HG02571 (cell line): ENCODE data around the gene CRIP1.

Experiments used
- ATAC-seq: cut with Tn5 transposase; IDR thresholded peaks from one replicate; pipeline ENCODE4 v1.9.1; 2021; ENCODE audit warnings: mild to moderate bottlenecking, moderate library complexity; ENCODE audit not compliant: unreplicated experiment

The CRIP1 gene

DNA sequence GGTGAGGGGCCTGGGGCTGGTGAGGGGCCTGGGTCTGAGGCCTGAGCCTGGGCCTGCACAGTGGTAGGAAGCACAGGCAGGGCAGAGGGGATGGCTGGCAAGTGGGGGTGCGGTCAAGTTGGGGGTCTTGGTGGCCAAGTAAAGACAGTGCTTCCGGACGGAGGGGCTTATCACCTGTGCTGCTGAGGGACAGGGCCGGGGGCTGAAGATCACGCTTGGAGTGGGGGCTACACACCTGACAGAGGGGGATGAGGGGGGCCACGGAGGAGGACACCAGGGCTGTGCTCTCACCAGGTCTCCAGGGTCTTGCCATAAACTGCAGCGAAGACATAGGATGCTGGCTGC, 16.6 kb downstream of the CRIP1 start:
- ATAC-seq: no peak

DNA sequence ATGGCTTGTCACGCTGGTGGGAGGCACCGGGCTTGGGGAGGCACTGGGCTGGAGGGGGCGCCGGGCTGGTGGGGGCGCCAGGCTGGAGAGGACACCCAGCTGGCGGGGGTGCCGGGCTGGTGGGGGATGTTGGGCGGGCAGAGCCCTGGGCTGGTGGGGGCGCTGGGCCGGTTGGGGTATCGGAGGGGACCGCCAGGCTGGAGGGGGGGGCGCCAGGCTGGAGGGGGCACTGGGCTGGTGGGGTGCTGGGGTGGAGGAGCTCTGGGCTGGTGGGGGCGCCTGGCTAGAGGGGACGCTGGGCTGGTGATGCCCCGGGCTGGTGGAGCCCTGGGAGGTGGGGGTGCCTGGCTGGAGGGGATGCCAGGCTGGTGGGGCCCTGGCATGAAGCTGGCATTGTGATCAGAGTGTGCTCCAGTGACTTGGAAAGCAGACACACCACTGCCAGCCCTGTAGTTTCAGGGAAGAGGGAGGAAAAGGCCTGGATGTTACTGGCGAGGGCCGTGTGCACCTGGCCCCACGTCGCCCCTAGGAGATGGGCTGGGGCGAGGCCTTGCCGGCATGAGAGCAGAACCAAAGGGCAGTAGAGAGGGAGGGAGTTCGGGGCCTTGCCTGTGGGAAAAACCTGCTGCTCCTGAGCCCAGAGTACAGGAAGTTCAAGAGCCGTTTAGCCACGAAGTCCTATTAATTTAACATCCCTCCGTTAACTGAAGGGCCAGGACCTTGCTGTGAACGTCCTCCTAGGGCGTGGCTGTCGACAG, 17.4 kb downstream of the CRIP1 start:
- no peak for ATAC-seq

DNA sequence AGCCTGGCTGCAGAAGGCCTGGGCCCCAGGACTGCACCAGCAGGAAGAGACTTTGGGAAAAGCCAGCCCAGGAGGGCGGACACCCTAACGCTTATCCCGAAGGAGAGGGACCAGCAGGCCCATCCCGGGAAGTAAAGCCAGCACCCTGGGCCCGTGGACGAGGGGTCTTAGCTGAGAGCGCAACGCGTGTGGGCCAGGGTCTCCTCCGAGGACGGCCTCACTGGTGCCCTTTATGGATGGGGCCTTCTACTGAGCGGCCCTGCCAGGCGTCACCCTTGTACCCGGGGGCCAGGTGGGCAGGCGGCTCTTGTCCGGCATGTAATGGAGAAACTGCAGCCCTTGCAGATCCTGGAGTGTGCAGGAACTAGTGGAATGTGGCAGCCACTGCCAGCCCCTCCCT, 18.4 kb downstream of the CRIP1 start:
- no peak for ATAC-seq

DNA sequence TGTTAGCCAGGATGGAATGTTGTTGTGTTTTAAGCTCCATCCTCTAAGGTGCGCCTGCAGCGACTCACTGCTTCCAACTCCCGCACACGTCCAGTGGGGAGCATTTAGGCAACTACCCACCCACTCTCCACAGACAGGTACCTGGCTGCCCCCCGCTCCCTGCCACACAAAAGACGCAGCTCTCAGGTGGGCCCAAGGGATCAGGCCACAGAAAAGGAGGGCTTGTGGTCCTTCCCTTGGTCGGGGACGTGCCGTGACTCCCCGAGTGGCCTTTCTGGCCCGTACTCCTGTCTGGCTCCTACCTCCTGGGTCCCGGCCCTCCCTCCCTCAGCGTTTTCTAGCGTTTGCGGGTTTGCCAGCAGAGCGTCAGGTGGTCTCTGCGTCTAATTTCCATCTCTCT, 20.6 kb downstream of the CRIP1 start:
- no peak for ATAC-seq

DNA sequence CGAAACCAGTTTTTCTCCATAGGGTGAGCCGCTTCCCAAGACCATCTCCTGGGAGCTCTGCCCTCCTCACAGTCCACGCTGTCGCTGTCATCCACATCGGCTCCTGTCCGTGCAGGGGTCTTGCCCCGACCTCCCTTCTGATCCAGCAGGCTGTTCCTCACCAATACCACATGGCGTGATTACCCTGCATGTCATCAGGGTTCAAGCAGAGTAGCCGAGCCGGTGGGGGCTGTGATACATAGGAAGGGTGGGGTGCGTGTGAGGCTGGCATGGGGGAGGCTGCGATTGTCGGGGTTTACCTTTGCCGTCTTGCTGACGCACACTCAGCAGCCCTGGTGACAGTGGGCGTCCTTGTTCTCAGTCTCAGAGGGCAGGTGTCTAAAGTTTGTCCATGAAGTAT, 21.4 kb downstream of the CRIP1 start:
- no peak for ATAC-seq

DNA sequence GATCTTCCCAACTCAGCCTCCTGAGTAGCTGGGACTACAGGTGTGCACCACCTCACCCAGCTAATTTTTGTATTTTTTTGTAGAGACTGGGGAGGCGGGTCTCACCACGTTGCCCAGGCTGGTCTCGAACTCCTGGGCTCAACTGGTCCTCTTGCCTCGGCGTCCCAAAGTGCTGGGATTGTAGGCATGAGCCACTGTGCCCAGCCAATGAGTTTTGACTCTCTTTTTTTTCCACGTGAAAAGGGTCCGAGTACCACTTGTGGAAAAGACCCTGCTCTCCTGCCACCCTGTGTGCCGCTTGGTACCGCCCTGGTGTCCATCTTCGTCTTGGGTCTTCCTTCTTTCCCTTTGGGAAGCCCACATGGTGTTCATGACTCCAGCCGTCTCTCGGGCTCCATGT, 21.9 kb downstream of the CRIP1 start:
- no peak for ATAC-seq

DNA sequence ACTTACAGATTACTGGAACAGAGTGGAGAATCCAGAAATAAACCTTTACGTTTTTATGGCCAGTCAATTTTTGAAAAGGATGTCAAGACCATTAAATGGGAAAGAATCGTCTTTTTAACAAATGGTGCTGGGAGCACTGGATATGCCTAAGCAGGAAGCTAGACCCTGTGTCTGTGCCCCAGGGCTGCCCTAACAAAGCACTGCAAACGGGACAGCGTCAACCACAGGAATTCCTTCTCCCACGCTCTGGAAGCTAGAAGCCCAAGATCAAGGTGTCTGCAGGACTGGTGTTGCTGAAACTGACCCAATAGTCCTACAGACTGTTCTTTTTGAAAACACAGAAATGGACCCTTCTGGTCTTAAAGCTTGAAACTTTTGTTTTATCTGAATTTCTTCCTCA, 30.4 kb downstream of the CRIP1 start:
- ATAC-seq: no peak

DNA sequence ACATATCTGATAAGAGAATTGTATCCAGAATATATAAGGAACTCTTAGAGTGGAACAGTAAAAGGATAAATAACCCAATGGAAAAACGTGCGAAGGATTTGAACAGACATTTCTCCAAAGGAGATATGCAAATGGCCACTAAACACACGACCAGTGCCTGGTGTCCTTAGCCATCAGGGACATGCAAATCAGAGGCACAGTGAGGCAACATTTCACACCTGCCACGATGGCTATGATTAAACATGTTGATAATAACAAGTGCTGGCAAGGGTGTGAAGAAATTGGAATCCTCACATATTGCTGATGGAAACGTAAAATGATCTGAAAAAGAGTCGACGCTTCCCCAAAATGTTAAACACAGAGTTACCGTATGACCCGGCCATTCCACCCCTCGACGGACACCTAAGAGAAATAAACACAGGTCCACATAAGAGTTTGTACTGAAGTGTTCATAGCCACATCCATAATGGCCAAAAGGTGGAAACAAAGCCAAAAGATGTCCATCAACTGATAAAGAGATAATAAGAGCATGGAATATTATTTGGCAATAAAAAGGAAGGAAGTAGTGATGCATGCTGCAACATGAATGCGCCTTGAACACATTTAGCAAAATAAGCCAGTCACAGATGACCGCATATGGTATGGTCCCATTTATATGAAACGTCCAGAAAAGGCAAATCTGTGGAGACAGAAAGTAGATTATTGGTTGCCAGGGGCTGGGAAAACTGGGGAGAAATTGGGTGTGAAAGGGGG, 33.4 kb downstream of the CRIP1 start:
- no peak for ATAC-seq

DNA sequence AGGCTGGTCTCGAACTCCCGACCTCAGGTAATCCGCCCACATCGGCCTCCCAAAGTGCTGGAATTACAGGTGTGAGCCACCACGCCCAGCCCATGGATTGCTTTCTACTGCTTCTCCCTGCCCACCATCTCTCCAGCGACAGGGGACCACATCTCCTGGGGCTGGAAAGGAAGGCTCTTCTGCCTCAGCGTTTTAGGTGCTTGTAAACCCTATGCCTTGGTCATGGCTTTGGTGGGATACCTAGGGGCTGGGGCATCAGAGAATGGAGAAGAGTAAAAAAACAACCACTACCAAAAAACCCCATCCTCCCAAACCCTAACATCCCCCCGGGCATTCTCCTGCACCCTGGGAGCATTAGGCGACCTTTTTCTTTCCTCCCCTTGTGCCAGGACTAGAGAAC, 38.6 kb downstream of the CRIP1 start:
- no peak for ATAC-seq

DNA sequence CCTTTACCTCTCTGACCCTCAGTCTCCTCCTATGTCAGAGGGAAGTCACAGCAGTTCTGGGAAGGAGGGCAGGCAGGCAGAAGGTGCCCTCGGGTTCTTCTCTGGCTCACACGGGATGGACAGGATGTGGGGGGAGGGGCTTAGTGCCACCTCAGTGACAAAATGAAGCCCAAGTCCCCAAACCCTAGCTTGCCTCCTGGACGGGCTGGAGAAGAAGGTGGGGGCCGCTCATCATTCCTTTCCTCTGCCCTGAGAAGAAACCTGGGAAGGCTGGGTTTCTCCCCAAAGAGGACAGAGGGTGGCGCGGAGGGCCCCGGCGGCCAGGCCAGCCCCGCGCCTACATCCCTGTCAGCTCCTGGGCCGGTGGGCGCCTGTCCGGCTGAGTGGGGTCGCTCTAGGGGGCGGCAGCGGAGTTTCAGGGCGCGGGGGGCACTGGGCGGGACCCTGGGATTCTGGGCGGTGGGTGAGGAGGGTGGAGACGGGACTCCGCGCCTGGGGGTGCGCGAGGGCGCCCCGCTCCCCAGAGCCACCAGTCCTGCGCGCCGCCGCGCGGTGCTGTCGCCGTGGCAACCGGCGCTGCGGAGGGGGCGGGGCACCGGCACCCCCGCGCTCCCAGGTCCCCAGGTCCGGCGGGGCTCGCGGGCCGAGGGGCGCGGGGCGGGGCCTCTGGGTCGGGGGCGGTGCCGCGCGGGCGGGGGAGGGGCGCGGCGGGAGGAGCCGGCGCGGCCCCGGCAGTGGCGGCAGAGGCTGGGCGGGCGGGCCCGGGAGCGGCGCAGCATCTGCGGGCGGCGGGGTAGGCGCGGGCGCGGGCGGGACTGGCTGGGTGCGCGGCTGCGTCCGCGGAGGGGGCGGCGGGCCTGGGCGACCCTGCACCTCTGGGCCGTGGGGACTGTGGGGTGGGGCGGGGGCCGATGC, 39.4 kb downstream of the CRIP1 start, which contains the start of gene TMEM121:
Gene TMEM121, plus strand, starts transcription at position 723 of the 915 bp plus-strand sequence. CDS start 2,252 bp downstream, outside the sequence.
- ATAC-seq: no peak

DNA sequence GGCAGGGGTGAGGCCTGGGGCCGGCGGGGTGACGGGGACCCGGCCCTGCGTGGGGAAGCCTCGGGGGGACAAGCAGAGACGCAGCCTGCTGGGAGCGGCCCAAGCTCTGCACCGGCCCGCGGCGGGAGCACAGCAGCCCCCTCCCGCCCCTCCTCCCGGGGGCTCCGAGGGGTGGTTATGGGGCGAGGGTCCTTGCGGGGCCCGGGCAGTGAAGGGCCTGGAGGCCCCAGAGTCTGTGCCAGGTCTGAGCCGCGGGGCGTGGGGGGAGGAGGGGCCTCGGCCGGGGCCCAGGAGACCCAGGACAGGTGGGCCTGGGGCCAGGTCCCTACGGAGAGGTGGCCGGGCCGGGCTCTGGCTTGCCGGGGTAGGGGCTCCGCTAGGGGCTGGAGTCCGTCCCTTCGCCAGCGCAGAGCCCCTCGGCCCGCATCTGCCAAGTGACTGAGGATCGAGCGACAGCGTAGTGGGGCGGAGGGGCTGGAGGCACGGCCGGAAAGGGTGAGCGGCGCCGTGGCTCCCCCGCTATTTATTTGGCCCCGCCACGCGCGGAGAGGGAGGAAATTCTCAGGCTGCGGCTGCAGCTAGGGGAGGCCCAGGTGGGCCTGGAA, 40.2 kb downstream of the CRIP1 start:
- no peak for ATAC-seq

DNA sequence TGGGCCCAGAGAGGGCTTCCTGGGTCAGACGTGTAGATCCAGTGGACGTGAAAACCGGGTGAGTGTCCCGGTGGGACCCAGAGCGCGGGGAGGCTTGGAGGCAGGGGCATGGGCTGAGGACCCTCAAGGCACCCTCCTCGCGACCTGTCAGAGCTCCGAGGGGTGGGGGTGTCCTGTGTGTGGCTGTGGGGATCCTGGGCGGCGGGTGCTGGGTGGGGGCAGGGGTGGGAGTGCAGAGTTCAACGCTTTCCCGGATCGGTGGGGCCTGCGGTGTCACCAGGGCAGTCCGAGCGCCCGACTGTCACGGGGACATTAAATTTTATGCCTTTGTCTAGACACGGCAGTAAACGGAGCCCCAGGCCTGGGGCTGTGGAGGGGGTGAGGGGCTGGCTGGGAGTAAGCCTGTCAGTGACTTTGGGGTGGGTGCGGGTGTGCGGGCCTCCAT, 40.7 kb downstream of the CRIP1 start:
- ATAC-seq: no peak

DNA sequence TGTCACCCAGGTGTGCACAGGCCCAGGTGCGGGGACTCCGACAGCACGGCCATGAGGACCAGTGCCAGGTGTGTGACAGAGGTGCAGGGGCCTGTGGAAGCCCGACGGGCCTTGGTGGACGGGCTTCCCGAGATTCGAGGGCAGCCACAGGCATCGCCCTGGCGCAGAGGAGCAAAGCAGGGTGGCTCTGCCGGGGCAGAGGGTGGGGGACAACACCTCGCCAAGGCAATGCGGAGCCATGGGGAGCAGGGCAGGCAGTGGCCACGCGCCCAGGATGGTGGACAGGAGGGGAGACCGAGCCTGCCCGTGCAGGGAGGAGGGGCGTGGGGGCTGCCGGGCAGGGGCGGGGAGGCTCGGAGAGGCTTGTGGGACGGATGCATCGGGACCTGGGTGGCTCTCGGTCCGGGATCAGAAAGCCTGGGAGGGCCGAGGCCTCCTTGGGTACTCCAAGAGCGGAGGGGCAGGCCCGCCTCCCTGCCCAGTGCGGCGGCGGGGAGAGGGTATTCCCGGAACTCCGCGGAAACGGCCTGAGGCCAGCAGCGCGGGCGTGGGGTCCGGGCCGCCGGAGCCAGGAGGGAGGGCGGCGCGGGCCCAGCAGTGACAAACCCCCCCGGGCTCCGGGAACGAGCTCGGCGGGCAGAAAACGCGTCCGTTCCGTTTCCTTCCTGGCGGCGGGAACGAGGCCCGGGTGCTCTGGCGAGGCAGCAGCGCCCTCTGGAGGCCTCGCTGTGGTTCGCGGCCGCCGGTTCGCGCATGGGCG, 41.3 kb downstream of the CRIP1 start:
- no peak for ATAC-seq

DNA sequence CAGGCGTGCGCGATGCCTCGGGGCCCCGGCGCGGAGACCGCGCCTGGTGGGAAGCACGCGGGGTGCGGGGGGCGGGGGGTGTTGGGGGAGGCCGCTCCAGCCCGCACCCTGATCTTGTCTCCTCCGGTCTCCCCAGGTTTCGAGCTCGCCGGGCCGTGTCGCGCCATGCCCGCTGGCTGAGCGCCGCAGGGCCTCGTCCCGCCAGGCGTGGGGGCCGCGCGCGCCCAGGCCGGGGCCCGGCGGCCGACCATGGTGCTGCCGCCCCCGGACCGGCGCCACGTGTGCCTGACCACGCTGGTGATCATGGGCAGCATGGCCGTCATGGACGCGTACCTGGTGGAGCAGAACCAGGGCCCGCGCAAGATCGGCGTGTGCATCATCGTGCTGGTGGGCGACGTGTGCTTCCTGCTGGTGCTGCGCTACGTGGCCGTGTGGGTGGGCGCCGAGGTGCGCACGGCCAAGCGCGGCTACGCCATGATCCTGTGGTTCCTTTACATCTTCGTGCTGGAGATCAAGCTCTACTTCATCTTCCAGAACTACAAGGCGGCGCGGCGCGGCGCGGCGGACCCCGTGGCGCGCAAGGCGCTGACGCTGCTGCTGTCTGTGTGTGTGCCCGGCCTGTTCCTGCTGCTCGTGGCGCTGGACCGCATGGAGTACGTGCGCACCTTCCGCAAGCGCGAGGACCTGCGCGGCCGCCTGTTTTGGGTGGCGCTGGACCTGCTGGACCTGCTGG, 42.1 kb downstream of the CRIP1 start:
- ATAC-seq: no peak

DNA sequence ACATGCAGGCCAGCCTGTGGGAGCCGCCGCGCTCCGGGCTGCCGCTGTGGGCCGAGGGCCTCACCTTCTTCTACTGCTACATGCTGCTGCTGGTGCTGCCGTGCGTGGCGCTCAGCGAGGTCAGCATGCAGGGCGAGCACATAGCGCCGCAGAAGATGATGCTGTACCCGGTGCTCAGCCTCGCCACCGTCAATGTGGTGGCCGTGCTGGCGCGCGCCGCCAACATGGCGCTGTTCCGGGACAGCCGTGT, 42.6 kb downstream of the CRIP1 start:
- no peak for ATAC-seq

DNA sequence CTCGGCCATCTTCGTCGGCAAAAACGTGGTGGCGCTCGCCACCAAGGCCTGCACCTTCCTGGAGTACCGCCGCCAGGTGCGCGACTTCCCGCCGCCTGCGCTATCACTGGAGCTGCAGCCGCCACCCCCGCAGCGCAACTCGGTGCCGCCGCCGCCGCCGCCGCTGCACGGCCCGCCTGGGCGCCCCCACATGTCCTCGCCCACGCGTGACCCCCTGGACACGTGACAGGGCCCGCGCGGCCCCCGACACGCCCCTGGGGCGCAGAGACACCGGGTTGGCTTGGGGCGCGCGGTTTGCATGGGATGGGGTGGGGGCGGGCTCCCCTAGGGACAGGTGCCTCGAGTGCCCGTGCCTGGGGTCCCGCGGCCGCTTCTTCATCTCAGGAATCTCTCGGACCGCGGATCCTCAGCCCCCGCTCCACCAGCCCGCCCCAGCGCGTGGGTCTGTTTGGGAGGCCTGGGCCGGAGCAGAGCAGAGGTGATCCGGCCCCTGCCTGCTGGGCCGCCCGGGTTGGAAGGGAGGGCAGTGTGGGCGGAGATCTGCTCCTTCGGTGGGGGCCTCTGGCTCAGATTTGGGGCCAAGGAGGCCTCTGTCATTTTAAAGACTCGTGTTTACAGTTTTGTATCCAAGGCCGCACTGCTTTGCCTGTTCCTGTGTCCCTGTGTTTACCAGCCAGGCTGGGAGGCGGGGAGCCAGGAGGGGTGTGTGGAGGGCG, 43.0 kb downstream of the CRIP1 start:
- no peak for ATAC-seq

DNA sequence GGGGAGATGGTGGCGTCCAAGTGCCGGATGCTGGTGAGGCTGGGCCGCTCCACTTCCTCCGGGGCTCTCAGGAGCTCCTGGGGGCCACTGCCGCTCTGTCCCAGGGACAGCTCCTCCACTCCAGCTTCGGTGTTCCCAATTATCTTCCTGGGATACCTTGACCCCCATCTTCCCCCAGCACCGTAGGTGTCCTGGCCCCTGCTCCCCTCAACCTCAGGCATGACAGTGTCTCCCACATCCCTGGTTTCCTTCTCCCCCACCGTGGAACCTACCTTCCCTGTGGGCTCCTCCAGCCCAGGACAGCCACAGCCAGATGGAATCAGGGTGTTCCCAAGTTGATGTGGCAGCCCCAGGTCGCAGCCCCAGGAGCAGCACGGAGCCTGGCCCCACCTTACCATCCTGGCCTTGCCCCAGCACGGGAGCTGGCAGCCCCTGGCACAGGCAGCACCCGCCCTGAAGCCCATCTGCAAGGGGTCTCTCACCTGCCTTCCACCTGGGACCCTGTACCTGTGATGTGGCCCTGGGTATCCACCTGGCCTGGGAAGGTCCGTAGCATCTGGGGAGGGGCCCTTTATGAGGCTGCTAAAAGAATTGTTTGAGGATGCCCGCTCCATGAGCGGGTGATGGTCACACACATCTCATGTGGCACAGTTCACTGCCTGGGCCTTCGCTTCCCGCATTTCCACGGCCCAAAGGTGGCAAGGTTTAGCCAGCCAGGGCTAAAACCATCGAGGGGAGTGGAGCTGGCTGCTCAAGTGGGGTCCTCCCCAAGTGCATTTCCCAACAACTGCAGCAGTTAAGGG, 43.8 kb downstream of the CRIP1 start:
- no peak for ATAC-seq

DNA sequence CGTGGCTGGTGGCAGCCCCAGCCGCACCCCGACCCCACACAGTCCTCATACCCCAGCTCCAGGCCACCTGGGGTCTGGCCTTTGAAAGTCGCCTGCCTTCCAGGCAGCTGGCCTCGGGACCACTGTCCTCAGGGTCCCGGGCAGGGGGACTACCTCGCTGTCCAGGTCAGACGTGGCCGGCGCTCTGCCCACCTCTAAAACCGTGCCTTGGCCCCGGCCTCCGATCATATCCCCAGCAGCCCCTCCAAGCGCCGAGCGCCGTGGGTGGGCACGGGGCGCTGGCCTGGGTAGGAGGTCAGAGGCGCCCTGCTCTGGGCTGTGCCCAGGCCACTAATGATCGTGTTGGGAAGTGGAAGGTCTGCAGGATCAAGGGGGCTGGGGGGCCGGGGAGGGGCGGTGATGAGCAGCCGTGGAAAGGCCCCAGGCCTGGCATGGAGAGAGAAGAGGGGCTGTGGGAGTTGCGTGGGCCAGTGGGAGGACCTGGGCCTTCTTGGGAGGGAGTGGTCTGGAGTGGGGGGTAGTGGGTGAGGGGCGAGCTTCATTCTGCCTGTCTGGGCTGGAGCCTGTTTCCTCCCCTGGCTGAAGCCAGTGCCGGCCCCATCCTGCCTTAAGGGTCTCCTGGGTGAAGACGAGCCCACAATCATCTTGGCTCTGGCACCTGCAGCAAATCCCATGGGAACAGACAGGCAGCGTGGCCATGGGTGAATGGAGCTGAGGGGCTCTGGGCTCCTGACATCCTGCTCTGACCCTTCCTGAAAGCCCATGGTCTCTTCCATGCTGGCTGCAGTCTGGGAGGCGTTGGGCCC, 44.6 kb downstream of the CRIP1 start:
- no peak for ATAC-seq
